MG63 (cell line): ENCODE results near the gene RASGEF1C. TPM values are rescaled to one million over a fixed set of nuclear protein-coding genes. Genes with fewer than 3 reads are reported as not detected.
"Not testable (repeated sequence)": the region's sequence is repeated elsewhere in the genome, so short reads cannot be mapped to it uniquely, and the experiment has no call there.

Experiments used
- DNase-seq: peaks from one replicate; pipeline ENCODE4 v3.0.0-alpha.2; 2020
- H3K27me3 ChIP-seq: fragments of 250-450 bp; sonication (Bioruptor Pico); 2 replicates; pipeline ENCODE4 v1.5.1; 2020; ENCODE audit warnings: mild to moderate bottlenecking, moderate library complexity
- H3K36me3 ChIP-seq: fragments of 250-450 bp; sonication (Bioruptor Pico); 2 replicates; pipeline ENCODE4 v1.5.1; 2020; ENCODE audit warnings: mild to moderate bottlenecking, moderate library complexity
- H3K4me3 ChIP-seq: fragments of 250-450 bp; sonication (Bioruptor Pico); 2 replicates; pipeline ENCODE4 v1.5.1; 2020; ENCODE audit warnings: mild to moderate bottlenecking, moderate library complexity
- H3K9me3 ChIP-seq: fragments of 250-450 bp; sonication (Bioruptor Pico); 2 replicates; pipeline ENCODE4 v1.5.1; 2020; ENCODE audit warnings: mild to moderate bottlenecking, moderate library complexity
- total RNA-seq: library from RNA; depleted of rRNA; stranded (reverse); fragments of >200 nt; shearing (Covaris generic); gene quantifications from 2 replicates; pipeline ENCODE4 v1.2.3, GENCODE V29; 2014; ENCODE audit warnings: low replicate concordance

RASGEF1C gene
- total RNA-seq, 1 experiment from 2014 or later, result not detected

DNA sequence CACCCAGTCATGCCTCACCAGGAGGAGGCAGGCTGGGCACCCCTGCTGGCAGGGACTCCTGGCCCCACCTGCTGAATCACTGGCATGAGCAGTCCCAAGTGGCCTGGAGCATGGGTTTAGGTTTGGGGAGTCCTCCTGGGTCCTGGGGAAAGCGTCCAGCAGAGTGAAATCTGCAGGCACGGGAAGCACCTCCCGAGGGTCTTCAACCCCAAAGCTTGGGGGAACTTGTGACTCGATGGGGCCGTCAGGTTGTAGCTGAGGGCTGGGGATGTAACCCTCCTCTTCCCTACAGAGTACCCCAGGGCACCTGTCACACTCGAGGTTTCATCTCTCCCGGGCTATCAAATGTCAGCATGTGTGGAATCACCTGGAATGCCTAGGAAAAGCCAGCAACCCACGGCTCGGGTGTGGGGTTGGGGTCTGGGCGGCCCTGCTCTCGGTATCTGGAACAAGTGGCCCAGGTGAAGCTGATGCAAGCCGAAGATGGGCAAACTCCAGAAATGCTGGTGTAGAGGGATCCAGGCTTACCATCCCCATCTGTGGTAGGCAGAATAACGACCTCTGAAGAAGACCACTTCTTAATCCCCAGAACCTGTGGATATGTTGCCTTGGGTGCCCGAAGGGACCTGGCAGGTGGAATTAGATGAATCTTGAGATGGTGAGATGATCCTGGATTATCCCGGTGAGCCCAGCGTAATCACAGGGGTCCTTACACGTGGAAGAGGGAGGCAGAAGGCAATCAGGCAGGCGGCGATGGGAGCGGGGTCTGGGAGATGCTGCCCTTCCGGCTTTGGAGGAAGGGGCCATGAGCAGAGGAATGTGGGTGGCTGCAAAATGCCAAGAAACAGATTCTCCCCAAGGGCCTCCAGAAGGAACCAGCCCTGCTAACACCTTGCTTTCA lies 6.1 kb upstream of the RASGEF1C start:
- Histone ChIP-seq H3K4me3 (no peak overlapping the region), H3K36me3 (no peaks in the 10 kb centered on the region), H3K27me3 (no peaks in the 10 kb centered on the region; the same call in 1 of the 2 replicates), H3K9me3 (peaks cover 25% of the 10 kb centered on the region)
- peak; percentile 48 for DNase-seq

DNA sequence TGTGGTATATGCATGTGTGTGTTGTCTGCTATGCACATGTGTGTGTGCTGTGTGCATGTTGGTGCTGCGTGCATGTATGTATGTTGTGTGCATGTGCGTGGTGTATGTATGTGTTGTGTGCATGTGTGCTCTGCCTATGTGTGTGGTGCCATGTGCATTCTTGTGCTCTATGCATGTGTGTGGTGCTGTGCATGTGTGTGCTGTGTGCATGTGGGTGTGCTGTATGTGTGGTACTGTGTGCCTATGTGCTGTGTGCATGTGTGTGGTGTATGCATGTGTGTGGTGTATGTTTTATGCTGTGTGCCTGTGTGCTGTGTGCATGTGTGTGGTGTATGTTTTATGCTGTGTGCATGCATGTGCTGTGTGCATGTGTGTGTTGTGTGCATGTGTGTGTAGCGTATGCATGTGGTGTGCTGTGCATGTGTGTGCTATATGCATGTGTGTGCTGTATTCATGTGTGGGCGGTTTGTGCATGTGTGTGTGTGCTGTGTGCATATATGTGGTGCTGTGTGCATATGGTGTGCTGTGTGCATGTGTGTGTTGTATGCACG lies 4.7 kb upstream of the RASGEF1C start:
- peaks cover 12% of the 10 kb centered on the region for H3K9me3 ChIP-seq
- no peaks in the 10 kb centered on the region for H3K36me3 ChIP-seq
- DNase-seq, result no peak
- H3K27me3 ChIP-seq, result no peaks in the 10 kb centered on the region; the same call in none of the 2 replicates
- H3K4me3 ChIP-seq, result no peak overlapping the region

DNA sequence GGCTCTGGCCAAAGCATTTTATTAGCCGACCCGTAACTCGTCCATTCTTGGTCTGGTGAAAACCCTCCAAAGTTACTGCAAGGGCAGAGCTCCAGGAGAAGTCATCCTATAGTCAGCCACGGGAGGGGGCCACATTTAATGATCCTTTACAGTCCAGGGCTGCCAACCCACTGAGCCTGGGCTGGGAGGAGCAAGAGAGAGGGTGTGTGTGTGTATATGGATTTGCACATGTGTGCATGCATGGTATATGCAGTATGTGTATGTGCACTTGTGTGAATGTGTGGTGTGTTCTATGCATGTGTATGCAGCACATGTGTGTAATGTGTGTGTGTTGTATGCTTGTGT lies 4.2 kb upstream of the RASGEF1C start:
- Histone ChIP-seq H3K9me3 (peaks cover 7% of the 10 kb centered on the region), H3K27me3 (peaks cover 2% of the 10 kb centered on the region), H3K4me3 (no peak overlapping the region), H3K36me3 (no peaks in the 10 kb centered on the region)
- DNase-seq, result no peak

DNA sequence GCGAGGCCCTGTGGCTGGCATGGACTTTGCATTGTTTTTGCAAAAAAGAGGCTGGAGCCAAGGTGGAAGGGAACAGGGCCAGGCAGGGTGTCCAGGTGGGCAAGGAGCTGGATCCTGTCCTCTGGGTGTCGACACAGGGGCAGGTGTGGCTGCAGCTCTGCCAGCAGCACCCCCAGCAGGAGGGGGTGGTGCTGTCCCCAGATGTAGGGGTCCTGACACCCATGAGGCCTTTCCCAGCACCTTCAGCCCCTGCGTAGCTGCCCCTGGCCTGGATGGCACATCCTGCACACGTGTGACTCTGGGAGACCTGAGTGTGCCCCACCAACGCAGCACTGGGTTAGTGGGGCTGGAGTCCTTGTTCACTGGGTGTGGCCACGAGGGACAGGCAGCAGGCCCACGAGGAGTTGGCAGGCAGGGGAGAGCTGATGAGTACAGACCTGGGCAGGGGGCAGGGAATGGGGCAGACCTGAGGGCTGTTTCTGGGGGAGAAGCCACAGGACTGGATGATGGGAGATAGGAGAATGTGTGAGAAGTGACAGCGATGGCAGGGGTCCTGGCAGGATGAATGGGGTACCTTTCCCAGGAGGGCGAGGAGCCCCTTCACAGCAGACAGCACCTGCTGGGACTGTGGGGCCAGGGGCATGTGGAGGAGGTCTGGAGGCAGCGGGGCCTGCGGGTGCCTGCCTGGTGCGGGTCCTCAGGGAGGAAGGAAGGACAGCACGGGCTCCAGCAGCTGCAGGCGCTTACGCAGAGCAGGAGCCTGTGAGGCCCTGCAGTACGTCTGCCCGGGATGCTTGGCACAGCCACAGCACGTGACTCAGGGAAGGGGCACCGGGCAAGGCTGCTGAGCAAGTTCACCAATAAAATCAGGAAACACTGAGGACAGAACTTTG lies 3.6 kb upstream of the RASGEF1C start:
- Histone ChIP-seq H3K4me3 (no peak overlapping the region), H3K27me3 (peaks cover 2% of the 10 kb centered on the region), H3K36me3 (no peaks in the 10 kb centered on the region), H3K9me3 (peaks cover 2% of the 10 kb centered on the region)
- peak; percentile 94 for DNase-seq

DNA sequence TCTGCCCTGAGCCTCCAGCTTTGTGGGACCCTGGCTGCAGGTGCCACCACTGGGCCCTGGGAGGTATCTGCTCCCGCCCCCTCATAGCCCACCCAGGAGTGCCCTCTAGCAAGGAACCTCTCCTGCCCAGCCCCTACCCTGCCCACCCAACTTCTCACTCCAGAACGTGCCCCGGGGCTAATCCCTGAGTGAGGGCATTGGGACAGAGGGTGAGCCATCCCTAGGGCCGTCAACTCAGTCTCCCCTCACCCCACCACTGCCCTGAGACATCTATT lies 2.7 kb upstream of the RASGEF1C start:
- Histone ChIP-seq H3K9me3 (peaks cover 2% of the 10 kb centered on the region; the same call in 1 of the 2 replicates), H3K36me3 (no peaks in the 10 kb centered on the region), H3K27me3 (peaks cover 2% of the 10 kb centered on the region), H3K4me3 (no peak overlapping the region)
- no peak for DNase-seq

DNA sequence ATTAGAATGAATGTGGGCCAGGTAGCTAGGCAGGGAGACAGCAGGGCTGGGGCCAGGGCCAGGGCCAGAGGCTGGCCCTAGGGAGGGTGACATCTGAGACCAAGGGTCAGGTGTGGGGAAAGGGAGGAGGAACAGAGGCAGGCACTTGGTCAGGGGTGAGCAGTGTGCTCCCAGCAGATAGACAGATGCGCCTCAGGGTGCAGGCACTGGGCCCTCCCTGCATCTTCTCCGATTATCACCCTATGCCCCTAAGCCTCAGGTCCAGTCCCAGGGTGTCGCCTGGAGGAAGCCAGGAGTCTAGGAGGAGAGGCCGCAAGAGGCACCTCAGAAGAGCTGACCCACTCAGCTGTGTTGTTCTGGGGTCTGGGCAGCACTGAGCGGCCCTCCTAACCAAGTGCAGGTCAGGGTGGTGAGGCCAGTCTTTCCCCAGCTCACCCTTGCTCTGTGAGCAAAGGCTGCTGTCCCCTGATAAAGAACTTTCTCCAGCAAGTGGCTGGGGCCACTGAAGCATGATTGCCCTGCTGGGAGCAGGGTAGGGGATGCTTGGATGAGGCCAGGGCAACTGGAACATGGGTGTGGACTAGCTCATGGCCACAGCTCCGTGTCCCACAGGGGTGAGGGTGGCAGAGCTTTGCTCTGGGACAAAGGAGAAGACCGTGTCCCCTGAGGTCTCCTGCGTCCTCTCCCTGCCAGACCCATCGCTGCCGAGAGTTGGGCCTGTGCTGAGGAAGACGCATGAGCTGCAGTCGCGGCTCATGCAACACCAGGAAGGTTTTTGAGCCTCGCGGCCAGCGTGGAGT lies 2.1 kb upstream of the RASGEF1C start:
- no peak overlapping the region for H3K4me3 ChIP-seq
- H3K36me3 ChIP-seq, result no peaks in the 10 kb centered on the region
- peaks cover 2% of the 10 kb centered on the region; the same call in 1 of the 2 replicates for H3K9me3 ChIP-seq
- DNase-seq, result no peak
- peaks cover 2% of the 10 kb centered on the region for H3K27me3 ChIP-seq

DNA sequence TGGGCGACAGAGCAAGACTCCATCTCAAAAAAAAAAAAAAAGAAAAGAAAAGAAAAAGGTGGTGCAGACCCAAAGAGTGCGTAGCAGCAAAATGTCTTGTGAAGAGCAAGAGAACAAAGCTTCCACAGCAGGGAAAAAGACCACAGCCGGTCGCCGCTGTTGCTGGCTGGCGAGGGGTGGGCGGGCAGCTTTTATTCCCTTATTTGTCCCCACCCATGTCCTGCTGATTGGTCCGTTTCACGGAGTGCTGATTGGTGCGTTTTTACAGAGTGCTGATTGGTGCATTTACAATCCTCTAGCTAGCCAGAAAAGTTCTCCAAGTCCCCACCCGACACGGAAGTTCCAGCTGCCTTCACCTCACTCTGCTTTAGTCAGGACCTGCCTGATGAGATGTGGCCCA lies 1.1 kb upstream of the RASGEF1C start:
- H3K4me3 ChIP-seq, H3K36me3 ChIP-seq, H3K9me3 ChIP-seq, H3K27me3 ChIP-seq, DNase-seq: not testable (repeated sequence)

DNA sequence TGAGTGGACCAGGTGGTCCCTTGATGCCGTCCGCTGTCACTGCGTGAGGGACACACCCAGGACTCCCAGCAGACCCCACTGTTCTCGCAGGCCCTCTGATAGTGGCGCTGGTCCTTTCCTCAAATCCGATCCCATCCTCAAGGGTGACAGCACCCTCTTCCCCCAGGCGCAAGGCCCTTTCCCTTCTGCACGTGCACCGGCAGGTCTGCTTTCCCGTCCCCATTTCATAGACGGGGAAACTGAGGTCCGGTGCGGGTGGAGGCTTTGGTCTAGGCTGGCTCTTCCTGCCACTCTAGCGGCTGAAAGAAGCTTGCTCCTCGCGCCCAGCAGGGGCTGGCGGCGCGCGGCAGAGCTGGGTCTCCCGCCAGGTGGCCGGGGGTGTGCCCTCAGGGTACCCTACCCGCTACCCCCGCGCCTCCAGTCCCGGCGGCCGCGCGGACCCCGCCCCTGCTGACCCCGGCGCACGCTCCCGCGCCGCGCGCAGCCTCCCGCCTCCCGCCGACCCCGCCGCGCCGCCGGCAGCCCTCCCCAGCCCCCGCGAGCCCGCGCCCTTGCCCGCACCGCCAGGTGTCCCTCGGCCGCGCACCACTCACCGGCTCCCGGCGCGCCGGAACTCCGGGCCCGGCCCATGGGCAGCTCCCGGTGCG lies 453 bp downstream of the RASGEF1C start:
- DNase-seq, result peak; percentile 49
- Histone ChIP-seq H3K9me3 (peaks cover 2% of the 10 kb centered on the region; the same call in 1 of the 2 replicates), H3K27me3 (peaks cover 2% of the 10 kb centered on the region), H3K36me3 (no peaks in the 10 kb centered on the region), H3K4me3 (peak overlapping the region; percentile 42)

DNA sequence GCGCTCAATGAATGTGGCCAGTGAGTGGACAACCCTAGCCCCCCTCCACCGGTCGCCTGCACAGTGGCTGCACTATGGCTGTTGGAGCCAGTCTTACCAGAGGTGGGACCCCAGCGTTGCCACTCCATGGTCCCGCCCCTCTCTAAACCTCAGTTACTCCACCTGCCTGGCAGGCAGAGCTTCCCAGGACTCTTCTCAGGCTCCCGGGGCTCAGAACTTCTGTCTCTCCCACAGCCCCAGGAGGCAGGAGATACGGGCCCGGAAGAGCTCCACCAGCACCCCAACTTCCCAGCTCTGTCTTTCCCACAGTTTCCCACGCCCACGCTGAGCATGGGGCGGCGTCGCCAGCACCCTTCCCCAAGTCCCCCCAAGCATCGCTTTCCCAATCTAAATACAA lies 975 bp downstream of the RASGEF1C start:
- DNase-seq, result no peak
- Histone ChIP-seq H3K4me3 (no peak overlapping the region), H3K27me3 (peaks cover 2% of the 10 kb centered on the region; the same call in 1 of the 2 replicates), H3K9me3 (peaks cover 2% of the 10 kb centered on the region; the same call in 1 of the 2 replicates), H3K36me3 (no peaks in the 10 kb centered on the region)

DNA sequence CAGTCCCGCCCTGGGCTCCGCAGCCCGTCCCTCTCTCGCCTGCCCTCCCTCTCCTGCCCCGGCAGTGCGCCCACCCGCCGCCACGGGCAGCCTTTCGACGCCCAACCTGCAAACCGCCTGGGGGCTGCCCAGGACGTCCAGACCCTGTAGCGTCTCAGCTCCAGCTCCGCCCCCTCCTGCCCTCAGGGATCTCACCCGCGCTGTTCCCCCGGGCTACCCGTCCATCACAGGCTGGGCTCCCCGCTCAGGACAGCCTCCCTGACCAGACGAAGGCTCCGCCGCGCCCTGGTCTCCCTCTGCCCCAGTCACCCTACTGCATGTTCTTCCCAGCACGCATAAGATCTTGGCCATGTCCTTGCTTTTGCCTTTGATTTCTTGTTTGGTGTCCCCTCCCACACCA lies 1.4 kb downstream of the RASGEF1C start:
- no peak overlapping the region for H3K4me3 ChIP-seq
- DNase-seq, result no peak
- H3K9me3 ChIP-seq, result peaks cover 2% of the 10 kb centered on the region; the same call in 1 of the 2 replicates
- no peaks in the 10 kb centered on the region for H3K36me3 ChIP-seq
- H3K27me3 ChIP-seq, result peaks cover 2% of the 10 kb centered on the region; the same call in 1 of the 2 replicates

DNA sequence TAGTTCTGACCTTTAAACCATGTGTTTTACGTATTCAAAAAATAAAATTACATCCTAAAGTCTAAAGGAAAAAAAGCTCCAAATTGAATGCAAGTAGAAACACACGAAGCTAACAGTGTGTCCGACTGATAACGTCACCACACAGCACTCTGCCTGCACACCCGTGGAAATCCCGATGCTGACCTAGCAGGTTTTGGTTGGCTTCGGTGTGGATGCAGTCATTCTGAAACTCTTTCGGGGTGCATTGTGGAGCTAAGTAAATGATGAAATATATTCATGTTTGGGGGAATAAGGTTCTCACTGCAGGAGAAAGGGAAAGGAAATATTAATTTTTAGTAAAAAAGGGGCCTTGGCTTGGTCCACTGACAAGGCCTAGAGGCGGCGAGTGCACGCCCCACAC lies 2.0 kb downstream of the RASGEF1C start:
- H3K36me3 ChIP-seq, result no peaks in the 10 kb centered on the region
- no peak for DNase-seq
- H3K27me3 ChIP-seq, result peaks cover 2% of the 10 kb centered on the region; the same call in 1 of the 2 replicates
- H3K4me3 ChIP-seq, result no peak overlapping the region
- H3K9me3 ChIP-seq, result peaks cover 2% of the 10 kb centered on the region; the same call in 1 of the 2 replicates

DNA sequence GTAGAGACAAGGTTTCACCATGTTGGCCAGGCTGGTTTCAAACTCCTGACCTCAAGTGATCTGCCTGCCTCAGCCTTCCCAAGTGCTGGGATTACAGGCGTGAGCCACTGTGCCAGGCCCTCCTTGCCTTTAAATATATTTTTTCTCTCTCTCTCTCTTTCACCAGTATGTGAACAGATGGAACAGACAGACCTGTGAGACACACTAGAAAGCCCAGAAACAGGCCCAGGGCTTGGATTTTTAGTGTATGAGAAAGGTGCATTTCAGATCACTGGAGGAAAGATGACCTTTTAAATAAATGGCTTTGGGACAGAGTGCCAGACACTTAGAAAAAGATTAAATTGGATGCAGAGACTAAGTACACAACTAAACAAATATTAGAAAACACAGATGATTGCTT lies 3.1 kb downstream of the RASGEF1C start:
- Histone ChIP-seq H3K4me3 (no peak overlapping the region), H3K27me3 (peaks cover 4% of the 10 kb centered on the region; the same call in 1 of the 2 replicates), H3K9me3 (peaks cover 2% of the 10 kb centered on the region; the same call in 1 of the 2 replicates), H3K36me3 (no peaks in the 10 kb centered on the region)
- DNase-seq, result no peak

DNA sequence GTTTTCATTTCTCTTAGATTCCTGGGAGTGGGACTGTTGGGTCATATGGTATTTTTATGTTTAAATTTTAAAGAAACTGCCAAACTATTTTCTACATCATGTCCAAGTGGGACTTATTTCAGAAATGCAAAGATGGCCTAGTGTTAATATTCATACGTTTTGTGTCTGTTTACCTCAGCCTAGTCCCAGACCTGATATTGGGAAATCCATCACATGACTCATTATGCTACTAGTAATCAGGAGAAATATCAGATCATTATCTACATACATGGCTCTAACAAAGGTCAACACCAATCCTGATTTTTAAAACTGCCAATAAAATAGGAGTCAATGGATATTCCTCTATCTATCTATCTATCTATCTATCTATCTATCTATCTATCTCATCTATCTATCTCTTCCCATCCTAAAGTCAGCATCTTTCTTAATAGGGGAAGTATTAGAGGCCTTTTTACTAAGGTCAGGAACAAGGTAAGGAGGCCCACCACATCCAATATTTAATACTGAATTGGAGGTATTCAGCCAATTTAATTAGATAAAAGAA lies 4.7 kb downstream of the RASGEF1C start:
- Histone ChIP-seq H3K4me3 (no peak overlapping the region), H3K36me3 (no peaks in the 10 kb centered on the region), H3K9me3 (no peaks in the 10 kb centered on the region), H3K27me3 (peaks cover 4% of the 10 kb centered on the region; the same call in 1 of the 2 replicates)
- no peak for DNase-seq

DNA sequence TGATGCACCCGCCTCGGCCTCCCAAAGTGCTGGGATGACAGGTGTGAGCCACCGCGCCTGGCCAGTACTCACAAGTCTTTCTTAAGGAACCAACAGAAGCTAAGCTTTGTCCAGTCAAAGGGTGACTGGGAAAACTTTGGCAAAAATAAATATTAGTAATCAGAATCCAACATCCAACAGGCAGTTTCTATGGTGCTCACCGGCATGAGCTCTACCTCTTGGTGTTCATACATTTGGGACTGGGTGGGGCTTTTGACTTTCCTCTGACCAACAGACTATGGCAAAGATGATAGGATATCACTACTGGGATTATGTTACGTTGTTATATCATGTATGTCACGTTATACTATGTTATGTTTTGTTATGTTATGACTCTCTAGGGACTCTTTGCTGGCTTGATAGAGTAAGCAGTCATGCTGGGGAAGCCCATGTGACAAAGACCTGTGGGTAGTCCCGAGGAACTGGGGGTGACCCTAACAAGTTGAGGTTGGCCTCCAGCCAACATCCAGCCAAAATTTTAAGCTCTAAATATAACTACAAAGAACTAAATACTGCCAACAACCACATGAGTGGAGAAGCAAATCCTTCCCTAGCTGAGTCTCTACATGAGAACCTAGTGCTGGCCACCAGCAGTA lies 6.0 kb downstream of the RASGEF1C start:
- Histone ChIP-seq H3K4me3 (no peak overlapping the region), H3K27me3 (0 out of 2 replicates have a peak, but pooled peaks cover 2% of the 10 kb centered on the region), H3K9me3 (no peaks in the 10 kb centered on the region), H3K36me3 (no peaks in the 10 kb centered on the region)
- no peak for DNase-seq
